ENCODE data around the gene ING5.

GRCh38 chr2:241655516-241656189, 46.2 kb upstream of the ING5 start:
- no peak for TF ChIP-seq CTCF (IDR thresholded peaks at IDR 0.05)
- TF ChIP-seq EP300 (IDR thresholded peaks at IDR 0.05): no peak
